Islet of Langerhans (tissue), 1 donor: ENCODE results near the gene FREM2.

ENCODE experiments used
- FAIRE-seq: peaks from one replicate; lab custom pipeline; 2011; peaks lifted over from hg19 to GRCh38; lab: Jason Lieb, UNC

FREM2 gene

GRCh38 chr13:38686577-38687245 is at the start of gene FREM2:
Gene FREM2, plus strand, starts transcription at chr13:38687077. Its CDS starts 268 bp downstream, at chr13:38687345.
- no peak for FAIRE-seq

- no peak for FAIRE-seq
Observed at GRCh38 chr13:38637576-38637975, 49.3 kb upstream of the FREM2 start.

- FAIRE-seq, result no peak
Observed at GRCh38 chr13:38641164-38641948, 45.5 kb upstream of the FREM2 start.

- FAIRE-seq, result no peak
Observed at GRCh38 chr13:38647312-38647711, 39.6 kb upstream of the FREM2 start.

- no peak for FAIRE-seq
Observed at GRCh38 chr13:38648912-38649311, 38.0 kb upstream of the FREM2 start.

GRCh38 chr13:38656699-38657098 is 30.2 kb upstream of the FREM2 start:
- FAIRE-seq, result no peak

GRCh38 chr13:38657191-38657590 is 29.7 kb upstream of the FREM2 start:
- no peak for FAIRE-seq

GRCh38 chr13:38658906-38659305 is 28.0 kb upstream of the FREM2 start:
- no peak for FAIRE-seq

GRCh38 chr13:38661010-38661675 is 25.7 kb upstream of the FREM2 start:
- no peak for FAIRE-seq

GRCh38 chr13:38662362-38662761 is 24.5 kb upstream of the FREM2 start:
- no peak for FAIRE-seq

- no peak for FAIRE-seq
Observed at GRCh38 chr13:38664906-38665305, 22.0 kb upstream of the FREM2 start.

GRCh38 chr13:38667526-38668109 is 19.3 kb upstream of the FREM2 start:
- FAIRE-seq, result no peak

- FAIRE-seq, result no peak
Observed at GRCh38 chr13:38669234-38669964, 17.5 kb upstream of the FREM2 start.

- FAIRE-seq, result no peak
Observed at GRCh38 chr13:38670627-38671026, 16.2 kb upstream of the FREM2 start.

GRCh38 chr13:38671980-38672379 is 14.9 kb upstream of the FREM2 start:
- no peak for FAIRE-seq

- FAIRE-seq, result no peak
Observed at GRCh38 chr13:38674208-38674607, 12.7 kb upstream of the FREM2 start.

GRCh38 chr13:38680912-38681311 is 6.0 kb upstream of the FREM2 start:
- no peak for FAIRE-seq

GRCh38 chr13:38684714-38685113 is 2.2 kb upstream of the FREM2 start:
- no peak for FAIRE-seq

GRCh38 chr13:38685431-38685830 is 1.4 kb upstream of the FREM2 start:
- no peak for FAIRE-seq

GRCh38 chr13:38685974-38686576 is 802 bp upstream of the FREM2 start:
- FAIRE-seq, result no peak
